Measurements from ENCODE around the gene KCTD16. TPM values are rescaled to one million over a fixed set of nuclear protein-coding genes. Genes with fewer than 3 reads are reported as not detected.

KCTD16 gene
- total RNA-seq (2014; rRNA removed; shearing (Covaris generic)): 0.18 and 0.19 TPM in 2 replicates
- total RNA-seq (2022): 0.28 and 0.32 TPM in 2 replicates
- Bru-seq, nascent RNA: percentile 18 among the genes with signal in this experiment
- BruChase-seq, experiment 1, labeled RNA remaining after a 6-hour chase: percentile 25 among the genes with signal in this experiment
- BruChase-seq, experiment 2, labeled RNA remaining after a 2-hour chase: percentile 23 among the genes with signal in this experiment
- long read RNA-seq, partial matches to known transcripts: 0 of 1 reads
- long read RNA-seq, other reads (novel, unspliced or antisense): 1 of 1 reads

DNA sequence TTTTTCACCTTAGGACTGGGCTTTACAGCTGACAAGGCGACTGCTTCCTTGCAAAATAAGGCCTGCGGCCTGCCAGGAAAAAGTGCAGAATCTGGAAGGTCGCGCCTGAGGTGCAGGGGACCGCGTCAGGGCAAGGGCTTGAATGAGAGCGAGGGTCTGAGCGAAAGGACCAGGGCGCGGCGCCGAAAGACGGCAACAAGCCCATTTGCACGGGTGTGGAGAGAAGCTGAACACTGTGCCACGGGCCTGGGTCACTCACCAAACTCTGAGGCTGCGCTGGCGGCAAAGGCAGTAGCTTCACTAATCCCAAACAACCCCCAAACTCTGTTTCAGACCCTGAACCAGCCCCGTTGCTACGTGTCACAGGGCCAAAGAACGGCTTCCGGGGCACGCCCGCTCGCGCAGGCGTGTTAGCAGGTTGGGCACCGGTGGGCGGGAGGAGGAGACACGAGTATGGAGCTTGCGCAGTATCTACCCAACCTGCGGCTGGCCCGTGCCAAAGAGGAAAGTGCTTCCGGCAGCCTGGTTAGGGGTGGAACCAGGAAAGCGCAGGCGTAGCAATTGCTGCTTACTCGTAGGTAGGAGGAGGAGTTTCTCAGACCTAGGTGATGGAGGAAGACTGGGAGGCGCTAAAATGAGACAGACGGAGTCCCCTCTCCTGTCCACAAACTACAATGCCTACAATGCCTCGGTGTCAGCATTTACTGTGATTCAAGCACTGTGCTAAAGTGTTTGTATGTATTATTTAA lies at the start of gene KCTD16, which contains the start of gene YIPF5:
Gene KCTD16 (plus strand): TSS at position 598 of the 749 bp plus-strand sequence.
Gene YIPF5 (minus strand): TSS at position 384 of the 749 bp plus-strand sequence. CDS start 704 bp downstream, outside the sequence.
- H3K4me3 ChIP-seq (ENCODE audit: low read depth, low read length, poor library complexity, severe bottlenecking): peak within 1 kb of the TSS; percentile 77
- no TSS peak for BruUV-seq (replicated peaks)
- H3K79me2 ChIP-seq (ENCODE audit: insufficient read depth, low read depth, low read length): peaks cover 18% of the 10 kb centered on the region; the same call in 1 of the 2 replicates
- ChIA-PET POLR2A (interaction anchor here (0.6 to 5.7 kb wide), 10 partner anchors 10 to 1485 kb away, joined by 3 to 58 read pairs (median 4); no protein-coding TSS in a partner anchor), CTCF (ENCODE audit: unreplicated experiment) (interaction anchor here (0.6 to 1.6 kb wide), 4 partner anchors 10 to 28 kb away, joined by 3 to 6 read pairs (median 4); no protein-coding TSS in a partner anchor)
- peak within 1 kb of the TSS; percentile 81 for H3K4me2 ChIP-seq (ENCODE audit: low read length)
- H3K9me3 ChIP-seq (ENCODE audit: low read length): no peaks in the 10 kb centered on the region
- peaks cover 18% of the 10 kb centered on the region for H3K4me1 ChIP-seq (ENCODE audit: insufficient read depth, low read length, poor library complexity, severe bottlenecking)
- peak within 1 kb of the TSS; percentile 80 for H2AFZ ChIP-seq (ENCODE audit: low read length)
- intact Hi-C loops (cut with micrococcal nuclease; ENCODE audit: unreplicated experiment): loop anchor here (10.0 kb wide), 1 partner anchor 766 kb away; the partner anchor contains the start of gene NR3C1
- no peaks in the 10 kb centered on the region for H4K20me1 ChIP-seq (ENCODE audit: insufficient read depth, low read length)
- peak; percentile 97 for DNase-seq (ENCODE audit: low spot score)
- peak within 1 kb of the TSS; percentile 5 for H3K27ac ChIP-seq (ENCODE audit: low read depth, low read length, poor library complexity, severe bottlenecking)
- H3K9me2 ChIP-seq (ENCODE audit: insufficient read depth, low read length): no peaks in the 10 kb centered on the region
- H3K36me3 ChIP-seq (ENCODE audit: insufficient read depth, low read length): peaks cover 18% of the 10 kb centered on the region
- TF ChIP-seq, protein P1, sequence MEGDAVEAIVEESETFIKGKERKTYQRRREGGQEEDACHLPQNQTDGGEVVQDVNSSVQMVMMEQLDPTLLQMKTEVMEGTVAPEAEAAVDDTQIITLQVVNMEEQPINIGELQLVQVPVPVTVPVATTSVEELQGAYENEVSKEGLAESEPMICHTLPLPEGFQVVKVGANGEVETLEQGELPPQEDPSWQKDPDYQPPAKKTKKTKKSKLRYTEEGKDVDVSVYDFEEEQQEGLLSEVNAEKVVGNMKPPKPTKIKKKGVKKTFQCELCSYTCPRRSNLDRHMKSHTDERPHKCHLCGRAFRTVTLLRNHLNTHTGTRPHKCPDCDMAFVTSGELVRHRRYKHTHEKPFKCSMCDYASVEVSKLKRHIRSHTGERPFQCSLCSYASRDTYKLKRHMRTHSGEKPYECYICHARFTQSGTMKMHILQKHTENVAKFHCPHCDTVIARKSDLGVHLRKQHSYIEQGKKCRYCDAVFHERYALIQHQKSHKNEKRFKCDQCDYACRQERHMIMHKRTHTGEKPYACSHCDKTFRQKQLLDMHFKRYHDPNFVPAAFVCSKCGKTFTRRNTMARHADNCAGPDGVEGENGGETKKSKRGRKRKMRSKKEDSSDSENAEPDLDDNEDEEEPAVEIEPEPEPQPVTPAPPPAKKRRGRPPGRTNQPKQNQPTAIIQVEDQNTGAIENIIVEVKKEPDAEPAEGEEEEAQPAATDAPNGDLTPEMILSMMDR (conservative IDR thresholded peaks at IDR 0.05; ENCODE audit: low read length): no peak
- no peak for TF ChIP-seq EZH2phosphoT487 (IDR thresholded peaks at IDR 0.05; ENCODE audit: borderline replicate concordance, low read depth, low read length)

DNA sequence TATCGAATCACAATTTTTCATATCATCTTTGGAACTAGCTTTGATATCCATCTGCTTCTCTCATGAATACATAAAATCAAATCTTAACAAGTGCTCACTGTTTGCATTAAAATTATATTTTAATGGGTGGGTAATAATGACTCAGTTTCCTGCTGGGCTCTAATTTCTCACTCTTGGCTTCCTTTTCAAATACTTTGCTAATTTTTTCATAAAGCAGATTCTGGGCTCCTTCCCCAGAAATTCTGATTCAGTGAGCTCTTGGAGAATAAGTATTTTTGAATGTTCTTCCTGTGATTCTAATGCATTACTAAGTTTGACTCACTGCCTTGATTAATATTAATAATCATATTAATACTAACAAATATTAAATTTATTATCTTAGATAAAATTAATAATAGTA lies 49.1 kb upstream of the KCTD16 start:
- Histone ChIP-seq H3K9me2 (ENCODE audit: insufficient read depth, low read length) (no peaks in the 10 kb centered on the region), H3K79me2 (ENCODE audit: insufficient read depth, low read depth, low read length) (no peaks in the 10 kb centered on the region), H2AFZ (ENCODE audit: low read length) (no peak overlapping the region), H4K20me1 (ENCODE audit: insufficient read depth, low read length) (no peaks in the 10 kb centered on the region), H3K4me3 (ENCODE audit: low read depth, low read length, poor library complexity, severe bottlenecking) (no peak overlapping the region), H3K4me2 (ENCODE audit: low read length) (no peak overlapping the region), H3K9me3 (ENCODE audit: low read length) (no peaks in the 10 kb centered on the region), H3K36me3 (ENCODE audit: insufficient read depth, low read length) (no peaks in the 10 kb centered on the region), H3K27ac (ENCODE audit: low read depth, low read length, poor library complexity, severe bottlenecking) (no peak overlapping the region), H3K4me1 (ENCODE audit: insufficient read depth, low read length, poor library complexity, severe bottlenecking) (no peaks in the 10 kb centered on the region)
- BruUV-seq (replicated peaks): no TSS peak
- POLR2A ChIA-PET: interaction anchor here (0.6 to 2.0 kb wide), 8 partner anchors 9 to 1637 kb away, joined by 3 to 9 read pairs (median 4); no protein-coding TSS in a partner anchor
- CTCF ChIA-PET (ENCODE audit: unreplicated experiment): no interaction called here
- intact Hi-C loops (cut with micrococcal nuclease; ENCODE audit: unreplicated experiment): no loop called here
- TF ChIP-seq, protein P1 (conservative IDR thresholded peaks at IDR 0.05; ENCODE audit: low read length): no peak
- TF ChIP-seq EZH2phosphoT487 (IDR thresholded peaks at IDR 0.05; ENCODE audit: borderline replicate concordance, low read depth, low read length): no peak
- DNase-seq (ENCODE audit: low spot score): no peak

Data from OCI-LY7 (cell line).